HEK293T (cell line): Measurements from ENCODE around the gene NOC2L.

ENCODE experiments used
- CTCF ChIA-PET: fragments of 350-600 bp; formaldehyde crosslinking; extraction: SDS; loops from one replicate; lab custom pipeline; 2021; ENCODE audit warnings: antibody characterized with exemption, inconsistent platforms; lab: Yijun Ruan, JAX
- POLR2A ChIA-PET: fragments of 350-600 bp; formaldehyde crosslinking; extraction: SDS; loops from one replicate; lab custom pipeline; 2020; ENCODE audit warnings: antibody characterized with exemption, inconsistent platforms; lab: Yijun Ruan, JAX
- DNase-seq: peaks from one replicate; pipeline ENCODE4 v3.0.0; 2012; ENCODE audit warnings: mixed read lengths; ENCODE audit errors: extremely low spot score
- ARNT ChIP-seq: fragments of 450-650 bp; IDR thresholded peaks from 2 replicates; pipeline ENCODE4 v1.6.1; 2017; ENCODE audit warnings: mild to moderate bottlenecking
- BHLHE40 ChIP-seq: fragments of 450-650 bp; IDR thresholded peaks from 2 replicates; pipeline ENCODE4 v1.6.1; 2016; ENCODE audit warnings: mild to moderate bottlenecking, moderate library complexity, borderline replicate concordance
- CTBP1 ChIP-seq: fragments of 450-650 bp; IDR thresholded peaks from 2 replicates; pipeline ENCODE4 v1.6.1; 2016; ENCODE audit warnings: borderline replicate concordance
- ELF4 ChIP-seq: fragments of 450-650 bp; IDR thresholded peaks from 2 replicates; pipeline ENCODE4 v1.6.1; 2017; ENCODE audit warnings: antibody characterized with exemption
- FOXA1 ChIP-seq: fragments of 450-650 bp; IDR thresholded peaks from 2 replicates; pipeline ENCODE4 v1.6.1; 2016; ENCODE audit warnings: mild to moderate bottlenecking
- FOXK2 ChIP-seq: fragments of 450-650 bp; IDR thresholded peaks from 2 replicates; pipeline ENCODE4 v1.6.1; 2016; ENCODE audit warnings: mild to moderate bottlenecking
- FOXM1 ChIP-seq: fragments of 450-650 bp; IDR thresholded peaks from 2 replicates; pipeline ENCODE4 v1.6.1; 2017; ENCODE audit warnings: mild to moderate bottlenecking, borderline replicate concordance
- HDGF ChIP-seq: fragments of 450-650 bp; IDR thresholded peaks from 2 replicates; pipeline ENCODE4 v1.6.1; 2017; ENCODE audit warnings: antibody characterized with exemption, borderline replicate concordance
- L3MBTL2 ChIP-seq: fragments of 450-650 bp; conservative IDR thresholded peaks from 2 replicates; pipeline ENCODE4 v1.6.1; 2016; ENCODE audit warnings: mild to moderate bottlenecking
- LEF1 ChIP-seq: fragments of 450-650 bp; IDR thresholded peaks from 2 replicates; pipeline ENCODE4 v1.6.1; 2017; ENCODE audit warnings: mild to moderate bottlenecking, borderline replicate concordance
- NFRKB ChIP-seq: fragments of 450-650 bp; IDR thresholded peaks from 2 replicates; pipeline ENCODE4 v1.6.1; 2016; ENCODE audit warnings: mild to moderate bottlenecking, moderate library complexity
- SP1 ChIP-seq: fragments of 450-650 bp; IDR thresholded peaks from 2 replicates; pipeline ENCODE4 v1.6.1; 2017
- SUZ12 ChIP-seq: fragments of 450-650 bp; IDR thresholded peaks from 2 replicates; pipeline ENCODE4 v1.6.1; 2016; ENCODE audit warnings: mild to moderate bottlenecking
- TARDBP ChIP-seq: fragments of 450-650 bp; IDR thresholded peaks from 2 replicates; pipeline ENCODE4 v1.6.1; 2016
- ZNF384 ChIP-seq: fragments of 450-650 bp; IDR thresholded peaks from 2 replicates; pipeline ENCODE4 v1.6.1; 2016
- TF ChIP-seq, protein P1 (sequence below): fragments of 450-650 bp; IDR thresholded peaks from 2 replicates; pipeline ENCODE4 v1.6.1; 2016

The NOC2L gene

DNA sequence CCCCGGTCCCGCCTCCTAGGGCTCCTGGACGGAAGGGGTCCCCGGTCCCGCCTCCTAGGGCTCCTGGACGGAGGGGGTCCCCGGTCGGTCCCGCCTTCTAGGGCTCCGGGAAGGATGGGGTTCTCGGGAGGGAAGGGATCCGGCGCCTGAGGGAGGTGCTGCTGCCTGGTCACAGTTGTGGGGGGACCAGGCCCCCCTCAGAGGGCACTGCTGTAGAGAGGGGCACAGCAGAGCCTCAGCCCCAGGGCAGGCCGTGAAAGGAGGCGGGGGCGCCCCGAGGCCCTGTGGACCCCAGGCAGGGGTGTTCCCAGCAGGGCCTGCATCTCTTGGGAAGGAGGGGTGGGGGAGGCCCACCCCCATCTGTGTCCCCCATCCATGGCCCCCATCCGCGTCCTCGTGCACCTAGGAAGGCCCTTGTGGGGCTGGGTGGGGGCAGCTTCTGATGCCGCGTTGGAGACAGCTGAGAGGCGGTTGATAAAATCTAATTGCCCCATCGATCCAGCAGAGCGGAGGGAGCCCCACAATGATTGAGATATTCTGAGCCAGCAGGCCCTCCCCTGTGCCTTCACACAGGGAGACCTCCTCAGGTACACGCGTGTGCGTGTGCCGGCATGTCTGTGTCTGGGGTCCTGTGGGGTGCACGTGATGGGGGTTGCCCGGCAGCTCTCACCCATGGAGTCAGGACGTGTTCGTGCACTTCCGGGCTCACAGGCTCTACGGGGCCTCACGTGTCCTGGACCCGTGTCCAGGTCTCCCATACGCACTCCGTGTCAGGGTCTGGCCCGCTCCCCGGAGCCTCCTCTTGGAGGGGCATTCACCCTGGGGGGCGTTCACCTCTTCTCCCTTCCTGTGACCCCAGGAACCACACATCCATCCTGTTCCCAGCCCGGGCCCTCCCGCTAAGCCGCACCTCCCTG is 22.4 kb downstream of the NOC2L start:
- POLR2A ChIA-PET = interaction anchor here (7.5 kb wide), 1 partner anchor 18 kb away, joined by 61 read pairs; no protein-coding TSS in a partner anchor
- TF ChIP-seq ZNF384 = no peak
- no peak for TF ChIP-seq SUZ12
- TF ChIP-seq BHLHE40 = no peak
- TF ChIP-seq TARDBP = no peak
- no peak for TF ChIP-seq CTBP1
- no peak for TF ChIP-seq SP1
- TF ChIP-seq ELF4 = no peak
- TF ChIP-seq FOXM1 = no peak
- no peak for TF ChIP-seq L3MBTL2
- no peak for TF ChIP-seq FOXK2
- TF ChIP-seq FOXA1 = no peak
- no peak for TF ChIP-seq HDGF
- no peak for TF ChIP-seq ARNT
- TF ChIP-seq, protein P1, sequence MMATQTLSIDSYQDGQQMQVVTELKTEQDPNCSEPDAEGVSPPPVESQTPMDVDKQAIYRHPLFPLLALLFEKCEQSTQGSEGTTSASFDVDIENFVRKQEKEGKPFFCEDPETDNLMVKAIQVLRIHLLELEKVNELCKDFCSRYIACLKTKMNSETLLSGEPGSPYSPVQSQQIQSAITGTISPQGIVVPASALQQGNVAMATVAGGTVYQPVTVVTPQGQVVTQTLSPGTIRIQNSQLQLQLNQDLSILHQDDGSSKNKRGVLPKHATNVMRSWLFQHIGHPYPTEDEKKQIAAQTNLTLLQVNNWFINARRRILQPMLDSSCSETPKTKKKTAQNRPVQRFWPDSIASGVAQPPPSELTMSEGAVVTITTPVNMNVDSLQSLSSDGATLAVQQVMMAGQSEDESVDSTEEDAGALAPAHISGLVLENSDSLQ = no peak
- no peak for TF ChIP-seq LEF1
- no peak for TF ChIP-seq NFRKB
- no peak for DNase-seq
- CTCF ChIA-PET = no interaction called here

DNA sequence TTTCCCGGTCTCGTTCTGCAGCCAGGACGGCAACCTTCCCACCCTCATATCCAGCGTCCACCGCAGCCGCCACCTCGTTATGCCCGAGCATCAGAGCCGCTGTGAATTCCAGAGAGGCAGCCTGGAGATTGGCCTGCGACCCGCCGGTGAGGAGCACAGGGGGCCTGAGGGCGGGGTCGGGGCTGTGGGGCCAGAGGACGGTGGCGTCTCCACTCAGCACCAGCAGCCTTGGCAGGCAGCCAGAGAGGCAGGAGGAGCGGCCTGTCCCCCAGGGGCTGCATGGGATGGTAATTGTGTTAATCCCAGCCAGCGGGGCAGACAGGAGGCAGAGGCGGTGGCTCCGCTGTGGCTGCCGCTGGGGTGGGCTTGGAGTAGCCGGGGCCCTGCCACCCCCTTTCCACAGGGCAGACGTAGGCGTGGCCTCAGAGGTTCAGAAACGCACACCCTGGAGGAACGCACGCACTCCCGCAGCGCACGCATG is 23.3 kb downstream of the NOC2L start:
- peak; percentile 80 for DNase-seq
- POLR2A ChIA-PET = no interaction called here
- TF ChIP-seq TARDBP (no peak), ARNT (0 out of 2 replicates have a peak, but pooled peaks have one; percentile 37), NFRKB (no peak), ZNF384 (no peak), SP1 (no peak), HDGF (no peak), ELF4 (no peak), L3MBTL2 (no peak), BHLHE40 (no peak), CTBP1 (peak; percentile 79)
- CTCF ChIA-PET = no interaction called here

DNA sequence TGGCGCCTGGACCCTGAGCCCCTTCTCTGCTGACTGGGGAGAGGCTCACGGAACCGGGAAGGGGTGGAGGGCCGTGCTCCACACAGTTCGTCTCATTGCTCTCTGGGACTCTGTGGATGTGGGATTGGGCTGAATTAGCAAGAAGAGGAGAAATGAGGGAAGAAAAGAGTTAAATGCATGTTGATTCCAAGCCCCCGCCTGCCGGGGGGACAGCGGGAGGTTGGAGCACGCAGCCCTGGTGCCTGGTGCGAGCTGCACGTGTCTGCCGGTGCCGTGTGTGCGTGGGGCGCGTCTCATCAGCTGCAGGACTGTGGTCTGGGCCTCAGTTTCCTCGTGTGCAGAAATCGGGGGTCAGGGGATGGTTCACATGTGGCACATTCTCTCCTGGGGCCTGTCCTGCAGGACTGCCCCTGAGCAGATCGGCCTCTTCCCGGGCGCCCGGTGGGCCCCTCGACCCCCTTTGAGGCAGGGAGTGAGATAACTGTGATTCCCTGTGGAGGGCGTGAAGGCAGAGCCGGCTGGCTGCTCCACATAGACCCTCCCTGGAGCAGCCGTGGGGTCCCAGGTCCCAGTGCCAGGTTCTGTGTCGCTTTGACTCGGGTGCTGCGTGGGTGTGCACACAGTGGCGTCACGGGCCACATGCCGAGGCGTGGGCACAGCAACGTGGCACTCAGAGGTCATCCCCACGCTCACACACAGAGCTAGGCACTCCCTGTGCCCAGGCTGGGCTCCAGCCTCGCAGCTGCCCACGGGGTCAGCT is 23.9 kb downstream of the NOC2L start:
- no peak for DNase-seq
- ChIA-PET POLR2A (no interaction called here), CTCF (no interaction called here)
- peak; percentile 13; the same call in 1 of the 2 replicates for TF ChIP-seq L3MBTL2
- 0 out of 2 replicates have a peak, but pooled peaks have one; percentile 43 for TF ChIP-seq FOXM1
- TF ChIP-seq FOXK2 = no peak
- no peak for TF ChIP-seq FOXA1
- no peak for TF ChIP-seq ELF4
- no peak for TF ChIP-seq ZNF384
- TF ChIP-seq SP1 = no peak
- TF ChIP-seq HDGF = no peak
- TF ChIP-seq, protein P1 = no peak
- TF ChIP-seq TARDBP = peak; percentile 75

DNA sequence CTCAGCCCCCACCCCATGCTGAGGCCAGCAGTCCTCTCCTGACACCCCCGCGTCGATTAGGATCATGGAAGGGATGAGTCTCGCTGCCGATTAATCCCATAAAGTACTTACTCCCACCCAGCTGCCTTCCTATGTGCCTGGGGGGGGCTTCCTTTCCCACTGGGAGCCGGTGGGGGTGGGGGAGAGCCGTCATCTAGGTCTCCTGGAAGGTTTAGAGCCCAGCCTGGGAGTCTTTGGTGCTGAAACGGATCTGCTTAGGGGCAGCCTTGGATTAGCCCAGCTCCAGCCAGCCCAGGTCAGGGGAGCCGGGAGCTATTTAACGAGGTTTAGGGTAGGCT is 25.5 kb downstream of the NOC2L start:
- ChIA-PET POLR2A (interaction anchor here (0.9 to 6.4 kb wide), 5 partner anchors 7 to 34 kb away, joined by 3 to 57 read pairs (median 3); no protein-coding TSS in a partner anchor), CTCF (no interaction called here)
- no peak for TF ChIP-seq FOXM1
- TF ChIP-seq FOXA1 = no peak
- TF ChIP-seq, protein P1 = no peak
- no peak for TF ChIP-seq TARDBP
- no peak for TF ChIP-seq SUZ12

DNA sequence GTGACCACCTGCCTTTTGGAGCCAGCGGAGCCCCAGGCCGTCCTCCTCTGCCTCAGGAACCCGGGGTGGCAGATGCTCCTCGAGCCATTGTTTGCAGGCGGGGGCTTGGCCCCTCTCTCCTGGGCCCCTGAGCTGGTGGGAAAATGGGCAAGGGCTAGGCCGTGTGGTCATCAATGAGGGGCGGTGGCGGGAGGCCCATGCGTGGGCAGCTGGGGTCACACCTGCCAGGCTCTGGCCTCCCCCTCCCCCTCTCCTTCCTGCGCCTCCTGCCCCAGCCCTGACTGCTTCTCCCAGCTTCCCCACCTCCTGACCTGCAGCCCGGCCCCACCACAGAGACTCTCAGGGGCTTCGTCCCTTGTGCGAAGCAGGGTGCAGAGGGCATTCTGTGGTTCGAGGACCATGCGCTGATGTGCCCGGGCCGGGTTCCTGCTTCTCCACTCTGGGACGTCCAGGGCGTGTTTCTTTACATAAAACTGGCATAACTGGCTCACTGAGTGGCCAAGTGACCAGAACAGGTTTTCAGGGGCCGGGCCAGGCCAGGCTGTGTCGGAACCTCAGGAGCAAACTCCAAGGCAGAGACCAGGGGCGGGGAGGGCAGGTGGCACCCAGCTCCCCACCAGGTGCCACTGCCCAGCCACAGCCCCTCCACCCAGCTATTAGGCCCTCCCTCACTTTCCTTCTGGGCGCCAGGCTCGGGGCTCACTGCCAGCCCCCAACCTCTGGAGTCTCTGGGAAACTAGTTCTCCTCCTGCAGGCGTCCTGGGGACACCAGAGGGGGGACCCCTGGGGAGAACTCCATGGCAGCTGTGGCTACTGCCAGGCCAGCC is 26.1 kb downstream of the NOC2L start:
- ChIA-PET CTCF (no interaction called here), POLR2A (interaction anchor here (0.9 to 6.4 kb wide), 5 partner anchors 8 to 34 kb away, joined by 3 to 57 read pairs (median 3); no protein-coding TSS in a partner anchor)
- DNase-seq = no peak
- TF ChIP-seq ARNT (no peak), FOXM1 (no peak), CTBP1 (no peak), BHLHE40 (no peak), ELF4 (no peak), HDGF (no peak), FOXA1 (no peak), SUZ12 (no peak), LEF1 (no peak), NFRKB (no peak), TARDBP (no peak), ZNF384 (no peak), L3MBTL2 (no peak), FOXK2 (no peak), SP1 (no peak)
- TF ChIP-seq, protein P1 = no peak

More for the DNA sequence above, 25.5 kb downstream of the NOC2L start:
- no peak for DNase-seq
